Measurements from ENCODE around the gene MDGA2.

- TF ChIP-seq CTCF (IDR thresholded peaks at IDR 0.05) (no peak), POLR2A (IDR thresholded peaks at IDR 0.05) (no peak)
These were observed 479.8 kb downstream of the MDGA2 start for GRCh38 chr14:47195582-47195981.

All from uterus (tissue), 2 donors.